GM21576 (cell line): ENCODE measurements around the gene HOXA2.

Experiments used
- ATAC-seq: cut with Tn5 transposase; IDR thresholded peaks from one replicate; pipeline ENCODE4 v1.9.1; 2021; ENCODE audit warnings: mild to moderate bottlenecking, moderate library complexity; ENCODE audit not compliant: unreplicated experiment

Gene HOXA2

GRCh38 chr7:27080844-27081436 lies 21.5 kb downstream of the HOXA2 start:
- no peak for ATAC-seq

- ATAC-seq: no peak
These were observed 23.1 kb downstream of the HOXA2 start for GRCh38 chr7:27079234-27079975.

- ATAC-seq: no peak
These were observed 23.8 kb downstream of the HOXA2 start for GRCh38 chr7:27078616-27079233.

DNA sequence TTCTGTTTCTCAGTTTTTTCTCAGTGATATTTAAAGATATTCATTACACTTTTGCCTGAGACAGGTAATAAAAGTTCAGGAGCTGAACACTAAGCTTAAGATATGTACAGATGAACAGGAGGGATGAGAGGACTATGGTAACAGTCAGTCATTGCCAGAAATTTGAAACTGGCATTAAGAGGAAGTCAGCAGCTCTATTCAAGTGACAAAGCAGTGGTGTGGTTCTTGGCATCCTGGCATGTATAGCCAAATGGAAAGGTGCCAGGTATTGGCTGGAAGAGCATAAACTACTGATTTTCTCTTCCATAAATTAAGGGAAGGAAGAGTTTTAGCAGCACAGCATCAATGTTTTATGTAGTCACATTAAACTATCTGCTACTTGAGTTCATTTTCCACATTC lies 29.4 kb downstream of the HOXA2 start:
- ATAC-seq: no peak

DNA sequence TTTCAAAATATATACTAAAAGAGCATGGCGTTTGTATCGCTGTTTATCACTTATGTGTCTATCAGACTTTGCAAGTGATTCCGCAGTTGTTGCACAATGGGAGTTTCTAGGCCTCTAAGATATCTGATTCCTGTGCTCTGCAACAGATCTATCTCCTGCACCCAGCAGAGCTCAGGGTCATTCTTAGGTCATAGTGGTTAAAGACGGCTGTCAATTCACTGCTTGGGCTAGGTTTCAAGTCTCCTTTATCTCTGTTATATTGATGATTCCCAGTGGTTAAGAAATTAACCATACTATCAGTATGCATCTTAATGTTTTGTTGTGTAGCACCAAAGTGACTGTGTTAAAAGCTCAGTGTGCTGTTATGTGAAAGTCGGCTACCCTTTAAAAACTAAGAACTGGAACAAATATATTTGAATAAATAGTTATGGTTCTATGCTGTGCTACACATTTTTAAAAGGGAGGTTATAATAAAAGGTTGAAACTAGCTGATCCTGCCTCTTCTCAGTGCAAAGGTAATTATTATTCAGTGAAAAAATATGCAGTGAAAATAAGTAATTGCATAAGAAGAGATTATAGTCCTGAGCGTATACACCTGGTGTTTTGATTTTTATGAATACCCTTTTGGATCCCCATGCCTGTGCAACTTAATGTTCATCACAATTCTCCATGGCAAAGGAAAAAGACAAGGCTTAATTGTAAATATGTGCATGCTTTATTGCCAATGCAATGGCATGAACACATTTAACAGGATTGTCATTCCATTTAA lies 30.7 kb downstream of the HOXA2 start:
- no peak for ATAC-seq

- no peak for ATAC-seq
These were observed 34.2 kb downstream of the HOXA2 start for GRCh38 chr7:27068259-27068658.

DNA sequence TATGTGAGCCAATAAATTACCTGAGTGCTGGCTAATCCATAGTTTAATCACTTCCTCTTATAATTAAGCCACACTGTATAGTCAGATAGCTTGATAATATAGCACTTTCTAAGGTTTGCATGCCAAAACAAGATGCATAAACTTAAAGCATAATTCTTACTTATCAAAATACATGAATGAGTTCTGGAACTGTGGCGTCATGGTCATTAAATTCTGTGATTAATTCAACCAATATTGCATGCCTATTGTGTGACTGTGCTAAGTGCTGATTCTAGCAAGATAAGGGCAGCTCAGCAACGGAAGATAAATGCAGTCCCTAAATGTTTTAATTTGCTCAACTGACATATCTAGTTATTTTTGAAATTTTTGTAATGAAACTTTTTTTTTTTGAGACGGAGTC lies 36.3 kb downstream of the HOXA2 start:
- no peak for ATAC-seq

DNA sequence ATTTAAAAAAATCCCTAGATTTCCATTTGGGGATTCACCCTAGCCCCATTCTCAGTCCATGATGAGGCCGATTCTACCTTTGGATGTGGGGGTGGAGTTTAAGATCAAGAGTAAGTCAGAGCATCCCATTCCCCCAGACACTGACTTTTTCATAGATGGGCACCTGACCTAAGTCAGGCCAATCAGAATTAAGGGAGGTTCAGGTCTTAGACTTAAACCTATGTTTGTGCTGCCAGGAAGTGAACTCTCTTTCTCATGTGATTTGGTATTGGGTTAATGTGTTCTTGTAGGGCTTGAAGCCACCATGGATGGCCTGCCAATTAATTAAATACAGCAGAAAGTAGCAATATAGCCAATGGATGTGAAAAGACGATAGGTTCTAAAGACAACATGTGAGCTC lies 36.8 kb downstream of the HOXA2 start:
- ATAC-seq: no peak

DNA sequence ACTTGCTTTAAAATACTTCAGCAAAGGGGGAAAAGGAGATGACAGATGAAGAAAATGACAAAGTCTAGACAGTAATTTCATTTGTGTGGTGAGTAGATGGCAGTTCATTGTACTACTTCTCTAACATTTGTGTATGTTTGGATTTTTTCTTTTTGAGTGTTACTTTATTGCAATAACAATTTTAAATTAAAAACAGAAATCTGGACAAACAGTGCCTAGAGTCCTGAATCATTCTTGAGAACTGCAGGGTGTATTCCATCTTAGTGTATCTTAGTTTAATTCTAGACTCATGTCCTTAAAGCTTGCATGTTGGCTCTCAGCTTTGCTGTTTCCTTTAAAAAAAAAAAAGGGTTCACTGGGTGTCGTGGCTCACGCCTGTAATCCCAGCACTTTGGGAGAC lies 37.8 kb downstream of the HOXA2 start:
- ATAC-seq: no peak

GRCh38 chr7:27064159-27064558 lies 38.3 kb downstream of the HOXA2 start:
- no peak for ATAC-seq

GRCh38 chr7:27062946-27063345 lies 39.5 kb downstream of the HOXA2 start:
- no peak for ATAC-seq

DNA sequence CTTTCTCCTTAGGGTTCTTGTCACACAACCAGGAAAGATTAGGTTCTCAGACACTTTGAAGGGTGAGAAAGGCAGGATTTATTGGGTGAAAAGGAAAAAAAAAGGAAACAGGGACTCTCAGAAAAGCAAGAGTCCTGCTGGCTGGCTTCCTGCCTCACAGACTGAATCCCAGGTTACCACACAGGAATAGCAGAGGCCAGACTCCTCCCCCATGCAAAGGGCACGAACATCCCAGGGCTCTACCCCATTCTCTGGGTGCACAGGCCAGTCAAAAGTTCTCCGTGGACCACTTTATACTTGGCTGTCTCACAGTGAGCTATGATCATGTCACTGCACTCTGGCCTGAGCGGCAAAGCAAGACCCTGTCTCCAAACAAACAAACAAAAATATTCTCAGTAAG lies 49.3 kb downstream of the HOXA2 start:
- ATAC-seq: no peak

DNA sequence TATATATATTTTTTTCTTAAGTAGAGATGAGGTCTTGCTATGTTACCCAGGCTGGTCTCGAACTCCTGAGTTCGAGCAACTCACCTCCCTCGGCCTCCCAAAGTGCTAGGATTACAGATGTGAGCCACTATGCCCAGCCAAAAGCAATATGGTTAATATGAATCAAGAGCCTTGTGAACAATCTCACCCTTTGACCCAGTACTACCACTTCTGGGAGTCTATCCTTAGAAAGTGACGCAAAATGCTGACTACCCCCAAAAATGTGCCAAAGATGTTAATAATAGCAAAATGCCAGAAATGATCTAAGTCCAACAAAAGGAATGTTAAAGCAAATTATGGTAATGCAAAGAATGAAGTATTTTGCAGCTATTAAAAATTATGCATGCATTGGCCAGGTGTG lies 51.0 kb downstream of the HOXA2 start:
- no peak for ATAC-seq
